NCI-H69 (cell line): ENCODE measurements around the gene TPK1.

ENCODE experiments used
- DNase-seq: peaks from one replicate; lab custom pipeline; 2025; lab: John Stamatoyannopoulos, UW

Gene TPK1

DNA sequence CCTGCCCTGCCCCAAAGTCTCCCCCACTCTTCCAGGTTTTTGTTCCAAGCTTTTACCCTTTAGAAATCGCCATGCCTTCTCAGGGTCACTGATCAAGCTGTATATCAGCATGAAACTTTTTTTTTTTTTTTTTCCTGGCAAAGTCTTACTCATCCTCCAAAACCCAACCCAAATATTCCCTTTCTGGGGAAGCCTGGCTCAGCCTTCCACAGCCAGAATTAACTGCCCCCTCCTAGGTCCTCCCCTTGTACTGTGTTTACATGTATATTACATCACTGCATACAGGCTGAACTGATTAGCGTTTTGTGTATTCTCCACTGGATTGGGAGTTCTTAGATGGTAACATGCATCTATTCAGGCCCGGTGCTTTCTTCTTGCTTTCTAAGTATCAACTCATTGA is 427.7 kb downstream of the TPK1 start:
- DNase-seq = peak; percentile 34

DNA sequence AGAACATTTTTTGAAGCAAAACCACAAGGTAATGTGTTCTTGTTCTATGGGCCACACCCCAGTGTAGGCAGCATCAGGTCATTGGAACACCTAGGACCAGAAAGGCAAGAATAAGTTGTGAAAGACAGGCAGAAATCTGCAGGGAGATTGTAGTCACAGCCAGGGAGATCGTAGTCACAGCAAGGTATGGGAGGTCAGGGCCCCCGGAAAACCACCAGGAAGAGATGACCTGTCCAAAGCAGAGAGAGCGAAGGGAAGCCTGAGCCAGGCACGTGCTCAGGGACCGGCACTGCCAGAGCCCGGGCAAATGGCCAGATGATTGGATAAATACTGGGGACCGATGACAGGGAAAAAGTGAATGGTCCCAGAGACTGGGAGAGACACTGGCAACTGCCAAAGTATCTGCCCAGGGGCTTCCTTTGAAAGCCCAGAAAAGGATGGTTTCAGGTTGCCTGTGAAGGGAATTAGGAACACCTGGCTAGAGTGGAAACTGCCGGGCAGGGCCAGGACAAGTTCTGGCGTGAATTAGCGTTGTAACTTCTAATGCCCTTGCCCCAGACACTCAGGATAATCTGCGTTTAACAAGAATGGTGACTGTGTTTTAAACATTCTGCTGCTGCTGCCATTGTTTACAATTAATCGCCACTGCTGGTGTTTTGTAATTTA is 428.5 kb downstream of the TPK1 start:
- peak; percentile 76 for DNase-seq

- no peak for DNase-seq
These were observed 430.9 kb downstream of the TPK1 start for GRCh38 chr7:144404946-144405345.

- DNase-seq = no peak
These were observed 432.2 kb downstream of the TPK1 start, which contains the start of gene NOBOX for GRCh38 chr7:144403649-144404061. Gene NOBOX (minus strand): TSS chr7:144403693.

GRCh38 chr7:144403102-144403501 is 432.8 kb downstream of the TPK1 start:
- DNase-seq = no peak
